Mesothelial cell of epicardium (in vitro differentiated cells): ENCODE data around the gene GULP1. TPM values are rescaled to one million over a fixed set of nuclear protein-coding genes. Genes with fewer than 3 reads are reported as not detected.
A peak's percentile ranks its signal among the peaks of the same experiment; 100 is the strongest.
"Not testable (repeated sequence)": the region's sequence is repeated elsewhere in the genome, so short reads cannot be mapped to it uniquely, and the experiment has no call there.

Experiments
- DNase-seq, 2 experiments: peaks; one replicate each; pipeline ENCODE4 v3.0.0; 2021; ENCODE audit warnings: low spot score in 2 of 2; ENCODE audit not compliant: unreplicated experiment in 2 of 2
- H3K27ac Mint-ChIP-seq: 2 replicates; pipeline ENCODE4 v1.8.0; 2021; ENCODE audit warnings: mixed read lengths
- H3K27me3 Mint-ChIP-seq: 2 replicates; pipeline ENCODE4 v1.8.0; 2021; ENCODE audit warnings: low read depth, mixed read lengths
- H3K36me3 Mint-ChIP-seq: 2 replicates; pipeline ENCODE4 v1.8.0; 2021; ENCODE audit warnings: mixed read lengths
- H3K4me1 Mint-ChIP-seq: 2 replicates; pipeline ENCODE4 v1.8.0; 2021; ENCODE audit warnings: mixed read lengths
- H3K4me3 Mint-ChIP-seq: 2 replicates; pipeline ENCODE4 v1.8.0; 2021; ENCODE audit warnings: mild to moderate bottlenecking, moderate library complexity, mixed read lengths
- H3K9me3 Mint-ChIP-seq: 2 replicates; pipeline ENCODE4 v1.8.0; 2021; ENCODE audit warnings: mixed read lengths
- total RNA-seq: library from RNA; stranded (reverse); gene quantifications from 3 replicates; pipeline ENCODE4 v1.2.1, GENCODE V29; 2021
- TF ChIP-seq, protein P1 (sequence below): fragments of 200-600 bp; sonication (generic); IDR thresholded peaks from one replicate; pipeline ENCODE4 v1.5.0; 2021; ENCODE audit warnings: antibody characterized with exemption; ENCODE audit not compliant: unreplicated experiment

Gene GULP1
- total RNA-seq, 1 donor from 2014 or later = 58.5 TPM

DNA sequence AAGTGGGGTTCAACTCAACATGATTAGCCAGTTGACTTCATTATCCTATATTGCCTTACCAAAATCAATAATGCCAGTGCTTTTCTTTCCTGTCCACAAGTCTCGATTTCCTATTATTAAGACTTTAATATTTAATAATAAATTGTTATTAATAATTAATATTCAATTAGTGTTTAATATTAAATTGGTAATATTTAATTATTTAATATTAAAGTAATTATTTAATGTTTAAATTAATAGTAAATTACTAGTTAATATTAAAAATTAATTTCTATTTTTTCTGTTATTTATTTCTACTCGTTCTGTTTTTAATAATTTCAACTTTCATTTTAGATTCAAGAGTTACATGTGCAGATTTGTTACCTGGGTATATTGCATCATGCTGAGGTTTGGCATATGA is 243.2 kb downstream of the GULP1 start:
- TF ChIP-seq, protein P1, sequence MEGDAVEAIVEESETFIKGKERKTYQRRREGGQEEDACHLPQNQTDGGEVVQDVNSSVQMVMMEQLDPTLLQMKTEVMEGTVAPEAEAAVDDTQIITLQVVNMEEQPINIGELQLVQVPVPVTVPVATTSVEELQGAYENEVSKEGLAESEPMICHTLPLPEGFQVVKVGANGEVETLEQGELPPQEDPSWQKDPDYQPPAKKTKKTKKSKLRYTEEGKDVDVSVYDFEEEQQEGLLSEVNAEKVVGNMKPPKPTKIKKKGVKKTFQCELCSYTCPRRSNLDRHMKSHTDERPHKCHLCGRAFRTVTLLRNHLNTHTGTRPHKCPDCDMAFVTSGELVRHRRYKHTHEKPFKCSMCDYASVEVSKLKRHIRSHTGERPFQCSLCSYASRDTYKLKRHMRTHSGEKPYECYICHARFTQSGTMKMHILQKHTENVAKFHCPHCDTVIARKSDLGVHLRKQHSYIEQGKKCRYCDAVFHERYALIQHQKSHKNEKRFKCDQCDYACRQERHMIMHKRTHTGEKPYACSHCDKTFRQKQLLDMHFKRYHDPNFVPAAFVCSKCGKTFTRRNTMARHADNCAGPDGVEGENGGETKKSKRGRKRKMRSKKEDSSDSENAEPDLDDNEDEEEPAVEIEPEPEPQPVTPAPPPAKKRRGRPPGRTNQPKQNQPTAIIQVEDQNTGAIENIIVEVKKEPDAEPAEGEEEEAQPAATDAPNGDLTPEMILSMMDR = no peak
- no peaks in the 10 kb centered on the region for H3K27me3 Mint-ChIP-seq

DNA sequence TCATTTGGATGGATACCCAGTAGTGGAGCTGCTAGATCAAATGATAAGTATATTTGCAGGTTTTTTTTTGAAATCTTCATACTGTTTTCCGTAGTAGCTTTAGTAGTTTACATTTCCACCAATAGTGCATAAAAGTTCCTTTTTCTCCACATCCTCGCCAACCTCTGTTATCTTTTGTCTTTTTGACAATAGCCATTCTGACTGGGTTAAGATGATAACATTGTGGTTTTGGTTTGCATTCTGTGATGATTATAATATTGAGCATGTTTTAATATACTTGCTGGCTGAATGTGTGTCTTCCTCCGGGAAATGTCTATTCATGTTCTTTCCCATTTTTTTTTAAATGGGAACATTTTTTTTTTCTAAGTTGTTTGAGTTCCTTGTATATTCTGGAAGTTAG is 260.0 kb downstream of the GULP1 start:
- peaks cover 3% of the 10 kb centered on the region for H3K4me1 Mint-ChIP-seq
- H3K27ac Mint-ChIP-seq = no peak overlapping the region
- TF ChIP-seq, protein P1 = no peak
- H3K27me3 Mint-ChIP-seq = no peaks in the 10 kb centered on the region
- no peak overlapping the region for H3K4me3 Mint-ChIP-seq
- no peak for DNase-seq
- H3K9me3 Mint-ChIP-seq = peaks cover 40% of the 10 kb centered on the region
- H3K36me3 Mint-ChIP-seq = peaks cover 34% of the 10 kb centered on the region

More for the DNA sequence above, 243.2 kb downstream of the GULP1 start:
- no peak overlapping the region for H3K4me3 Mint-ChIP-seq
- H3K27ac Mint-ChIP-seq = no peak overlapping the region
- no peaks in the 10 kb centered on the region for H3K4me1 Mint-ChIP-seq
- H3K9me3 Mint-ChIP-seq = peaks cover 56% of the 10 kb centered on the region
- no peak for DNase-seq
- peaks cover 61% of the 10 kb centered on the region for H3K36me3 Mint-ChIP-seq

DNA sequence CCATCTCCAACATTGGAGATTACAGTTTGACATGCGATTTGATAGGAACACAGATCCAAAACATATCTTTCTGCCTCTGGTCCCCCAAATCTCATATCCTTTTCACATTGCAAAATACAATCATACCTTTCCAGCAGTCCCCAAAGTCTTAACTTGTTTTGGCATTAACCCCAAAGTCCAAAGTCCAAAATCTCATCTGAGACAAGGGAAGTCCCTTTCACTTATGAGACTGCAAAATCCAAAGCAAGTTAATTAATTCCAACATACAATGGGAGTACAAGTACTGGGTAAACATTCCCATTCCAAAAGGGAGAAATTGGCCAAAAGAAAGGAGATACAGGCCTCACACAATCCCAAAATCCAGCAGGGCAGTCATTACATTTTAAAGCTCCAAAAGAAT is 265.4 kb downstream of the GULP1 start:
- Mint-ChIP-seq H3K4me1 (peaks cover 3% of the 10 kb centered on the region), H3K27ac (no peak overlapping the region), H3K36me3 (peaks cover 75% of the 10 kb centered on the region), H3K27me3 (no peaks in the 10 kb centered on the region), H3K9me3 (peaks cover 74% of the 10 kb centered on the region), H3K4me3 (no peak overlapping the region)
- TF ChIP-seq, protein P1 = no peak
- DNase-seq = no peak

DNA sequence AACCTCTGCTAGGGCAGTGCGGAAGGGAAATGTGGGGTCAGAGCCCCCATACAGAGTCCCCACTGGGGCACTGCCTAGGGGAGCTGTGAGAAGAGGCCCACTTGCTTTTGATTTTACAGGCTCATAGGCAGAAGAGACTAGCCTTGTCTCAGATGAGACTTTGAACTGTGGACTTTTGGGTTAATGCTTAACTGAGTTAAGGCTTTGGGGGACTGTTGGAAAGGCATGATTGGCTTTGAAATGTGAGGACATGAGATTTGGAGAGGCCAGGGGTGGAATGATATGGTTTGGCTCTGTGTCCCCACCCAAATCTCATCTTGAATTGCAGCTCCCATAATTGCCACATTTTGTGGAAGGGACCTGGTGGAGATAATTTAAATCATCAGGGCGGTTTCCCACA is 267.8 kb downstream of the GULP1 start:
- Mint-ChIP-seq H3K9me3 (peaks cover 71% of the 10 kb centered on the region), H3K36me3 (peaks cover 69% of the 10 kb centered on the region)
- H3K4me1 Mint-ChIP-seq, H3K27ac Mint-ChIP-seq, DNase-seq, H3K4me3 Mint-ChIP-seq, H3K27me3 Mint-ChIP-seq: not testable (repeated sequence)

DNA sequence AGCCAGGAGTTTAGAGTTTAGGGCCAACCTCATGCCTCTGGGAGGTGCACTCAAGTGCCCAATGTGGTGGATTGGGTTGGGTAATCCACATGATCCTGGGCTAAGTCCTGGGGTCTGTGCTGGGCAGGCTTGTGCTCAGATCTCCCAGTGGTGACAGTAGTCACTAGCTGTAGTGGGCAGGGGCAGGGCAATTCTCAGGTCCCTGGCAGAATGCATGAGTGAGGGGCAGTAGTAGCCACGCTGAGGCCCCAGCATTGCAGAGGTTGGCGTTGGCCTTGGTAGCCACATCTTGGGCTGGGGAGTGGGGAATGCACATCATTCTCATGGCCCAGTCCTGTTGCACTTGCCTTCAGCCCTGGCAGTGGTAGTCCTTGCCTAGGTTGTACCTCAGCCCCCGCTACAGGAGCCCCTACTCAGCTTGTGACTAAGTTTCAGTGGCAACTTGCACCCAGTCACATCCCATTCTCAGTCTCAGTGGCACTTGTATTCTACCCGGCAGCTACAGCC is 269.9 kb downstream of the GULP1 start:
- H3K9me3 Mint-ChIP-seq = peaks cover 66% of the 10 kb centered on the region
- H3K4me3 Mint-ChIP-seq = no peak overlapping the region
- H3K27me3 Mint-ChIP-seq = no peaks in the 10 kb centered on the region
- H3K4me1 Mint-ChIP-seq = no peaks in the 10 kb centered on the region
- TF ChIP-seq, protein P1 = no peak
- H3K36me3 Mint-ChIP-seq = peaks cover 64% of the 10 kb centered on the region
- no peak overlapping the region for H3K27ac Mint-ChIP-seq
- no peak for DNase-seq

DNA sequence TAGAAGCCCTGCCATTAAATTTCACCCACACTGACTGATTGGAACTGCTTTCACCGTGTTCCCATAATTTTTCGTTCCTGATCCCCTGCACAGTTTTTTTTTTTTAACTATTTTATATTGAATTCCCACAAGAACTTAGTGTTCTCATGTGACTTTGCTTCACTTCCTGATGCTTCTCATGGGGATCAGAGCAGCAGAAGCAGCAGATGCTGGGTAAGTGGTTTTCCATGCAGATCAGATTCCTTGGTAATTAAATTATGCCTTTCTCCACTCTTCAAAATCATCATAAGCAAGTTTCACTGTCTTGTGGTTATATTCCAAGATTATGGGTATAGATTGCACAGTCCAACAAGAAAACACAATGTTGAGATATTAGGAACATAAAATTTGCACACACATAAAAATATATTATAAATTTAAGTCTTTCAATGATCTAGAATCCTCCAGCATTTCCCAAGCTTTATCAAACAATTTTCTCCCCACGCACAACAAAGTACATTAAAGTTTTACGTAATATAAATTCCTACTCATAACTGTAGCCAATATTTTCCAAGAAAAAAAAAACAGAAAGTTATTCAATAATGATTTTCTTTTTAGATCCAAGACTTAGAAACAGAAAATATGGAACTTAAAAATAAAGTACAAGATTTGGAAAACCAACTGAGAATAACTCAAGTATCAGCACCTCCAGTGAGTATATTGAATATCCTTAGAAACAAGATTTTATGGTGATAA is 277.9 kb downstream of the GULP1 start:
- Mint-ChIP-seq H3K4me3 (no peak overlapping the region), H3K27me3 (no peaks in the 10 kb centered on the region), H3K9me3 (peaks cover 26% of the 10 kb centered on the region), H3K27ac (peak overlapping the region; percentile 53), H3K36me3 (peaks cover 49% of the 10 kb centered on the region), H3K4me1 (peaks cover 7% of the 10 kb centered on the region)
- TF ChIP-seq, protein P1 = no peak
- DNase-seq = no peak
